Fibroblast of the aortic adventitia (primary cell): ENCODE measurements around the gene SCO1. TPM values are rescaled to one million over a fixed set of nuclear protein-coding genes. Genes with fewer than 3 reads are reported as not detected.
A peak's percentile ranks its signal among the peaks of the same experiment; 100 is the strongest.
"Not testable (repeated sequence)": the region's sequence is repeated elsewhere in the genome, so short reads cannot be mapped to it uniquely, and the experiment has no call there.

Experiments
- DNase-seq: peaks from one replicate; pipeline ENCODE4 v3.0.0-alpha.2; 2010; ENCODE audit warnings: low read depth
- H3K4me3 ChIP-seq: 2 replicates; pipeline ENCODE4 v1.5.1; 2011; ENCODE audit warnings: low read depth, mild to moderate bottlenecking, control low read depth, low read length, moderate library complexity
- total RNA-seq: library from RNA; depleted of rRNA; stranded (reverse); fragments of >200 nt; gene quantifications from 2 replicates; pipeline ENCODE4 v1.2.3, GENCODE V29; 2012; ENCODE audit warnings: low replicate concordance
- TF ChIP-seq, protein P1 (sequence below): IDR thresholded peaks from 2 replicates; pipeline ENCODE4 v1.5.1; 2011; ENCODE audit warnings: mild to moderate bottlenecking, low read length, control low read depth, inconsistent platforms; ENCODE audit not compliant: insufficient read depth

The SCO1 gene
- total RNA-seq, 1 donor: 22.1 TPM

DNA sequence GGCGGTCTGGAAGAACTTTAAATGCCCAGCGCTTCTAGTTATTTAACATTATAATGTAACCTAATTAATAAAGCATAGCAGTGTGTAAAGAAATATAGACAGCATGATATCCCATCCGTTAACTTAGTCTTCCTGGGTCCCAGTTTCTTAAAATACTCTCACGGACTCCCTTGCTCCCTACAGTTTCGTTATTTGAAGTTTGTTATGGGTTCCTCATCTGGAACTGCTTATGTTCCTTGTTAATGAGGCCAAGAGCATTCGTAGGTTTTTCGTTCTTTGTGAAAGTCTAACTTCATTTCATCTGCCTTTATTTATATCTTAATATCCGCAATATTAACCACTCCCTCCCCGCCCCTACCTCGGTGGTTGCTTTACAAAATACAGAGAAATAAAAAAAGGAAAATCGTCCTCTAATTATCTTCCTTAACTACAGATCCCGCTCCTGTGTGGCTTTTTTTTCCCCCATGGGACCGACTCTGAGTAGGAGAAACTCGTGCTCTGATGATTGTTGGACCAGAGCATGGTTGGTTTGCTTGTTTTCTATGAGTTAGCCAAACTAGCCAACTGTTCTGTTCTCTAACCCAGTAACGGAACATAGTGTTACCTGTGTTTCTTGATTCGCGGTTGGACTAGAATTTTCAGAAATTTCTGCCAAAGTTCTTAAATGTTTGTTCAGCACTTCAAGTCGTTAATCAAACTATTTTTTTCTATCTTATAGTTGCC lies 924 bp upstream of the SCO1 start:
- TF ChIP-seq, protein P1, sequence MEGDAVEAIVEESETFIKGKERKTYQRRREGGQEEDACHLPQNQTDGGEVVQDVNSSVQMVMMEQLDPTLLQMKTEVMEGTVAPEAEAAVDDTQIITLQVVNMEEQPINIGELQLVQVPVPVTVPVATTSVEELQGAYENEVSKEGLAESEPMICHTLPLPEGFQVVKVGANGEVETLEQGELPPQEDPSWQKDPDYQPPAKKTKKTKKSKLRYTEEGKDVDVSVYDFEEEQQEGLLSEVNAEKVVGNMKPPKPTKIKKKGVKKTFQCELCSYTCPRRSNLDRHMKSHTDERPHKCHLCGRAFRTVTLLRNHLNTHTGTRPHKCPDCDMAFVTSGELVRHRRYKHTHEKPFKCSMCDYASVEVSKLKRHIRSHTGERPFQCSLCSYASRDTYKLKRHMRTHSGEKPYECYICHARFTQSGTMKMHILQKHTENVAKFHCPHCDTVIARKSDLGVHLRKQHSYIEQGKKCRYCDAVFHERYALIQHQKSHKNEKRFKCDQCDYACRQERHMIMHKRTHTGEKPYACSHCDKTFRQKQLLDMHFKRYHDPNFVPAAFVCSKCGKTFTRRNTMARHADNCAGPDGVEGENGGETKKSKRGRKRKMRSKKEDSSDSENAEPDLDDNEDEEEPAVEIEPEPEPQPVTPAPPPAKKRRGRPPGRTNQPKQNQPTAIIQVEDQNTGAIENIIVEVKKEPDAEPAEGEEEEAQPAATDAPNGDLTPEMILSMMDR: no peak
- peak; percentile 46 for DNase-seq
- H3K4me3 ChIP-seq: peak overlapping the region; percentile 93

DNA sequence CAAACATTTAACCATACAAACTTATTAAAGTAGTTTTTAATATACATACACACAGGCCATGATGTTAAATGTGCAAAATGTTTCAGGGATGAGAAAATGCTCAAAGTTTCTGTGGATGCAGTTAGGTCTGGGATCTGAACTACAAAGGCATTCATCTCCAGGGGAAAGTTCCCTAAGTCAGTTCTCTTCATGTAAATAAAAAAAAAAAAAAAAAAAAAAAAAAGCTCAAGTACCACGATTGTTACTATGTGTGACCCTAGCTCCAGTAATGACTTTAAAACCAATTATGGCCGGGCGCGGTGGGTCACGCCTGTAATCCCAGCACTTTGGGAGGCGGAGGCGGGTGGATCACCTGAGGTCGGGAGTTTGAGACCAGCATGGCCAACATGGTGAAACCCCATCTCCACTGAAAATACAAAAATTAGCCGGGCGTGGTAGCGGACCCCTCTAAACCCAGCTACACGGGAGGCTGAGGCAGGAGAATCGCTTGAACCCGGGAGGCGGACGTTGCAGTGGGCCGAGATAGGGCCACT lies 1.4 kb downstream of the SCO1 start:
- H3K4me3 ChIP-seq: peak overlapping the region; percentile 93
- DNase-seq: not testable (repeated sequence)

DNA sequence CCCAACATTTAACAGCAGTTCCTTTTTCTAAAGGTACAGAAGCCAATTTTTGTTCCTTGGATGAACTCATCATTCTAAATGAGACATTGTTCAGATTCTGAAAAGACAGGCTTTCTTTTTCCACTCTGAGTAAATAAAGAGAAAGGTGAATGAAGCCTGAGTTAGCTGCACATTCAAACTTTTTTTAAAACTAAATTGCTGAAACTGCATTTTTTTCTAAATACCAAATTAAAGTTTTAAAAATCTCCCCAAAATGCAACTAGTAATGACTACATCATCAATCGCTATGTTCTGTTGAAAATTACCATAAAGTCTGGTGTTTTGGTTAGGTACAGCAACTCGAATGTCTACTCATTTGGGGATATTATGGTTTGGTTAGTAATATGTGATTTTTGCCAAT lies 9.8 kb downstream of the SCO1 start:
- DNase-seq: no peak
- TF ChIP-seq, protein P1: no peak
- no peak overlapping the region for H3K4me3 ChIP-seq

DNA sequence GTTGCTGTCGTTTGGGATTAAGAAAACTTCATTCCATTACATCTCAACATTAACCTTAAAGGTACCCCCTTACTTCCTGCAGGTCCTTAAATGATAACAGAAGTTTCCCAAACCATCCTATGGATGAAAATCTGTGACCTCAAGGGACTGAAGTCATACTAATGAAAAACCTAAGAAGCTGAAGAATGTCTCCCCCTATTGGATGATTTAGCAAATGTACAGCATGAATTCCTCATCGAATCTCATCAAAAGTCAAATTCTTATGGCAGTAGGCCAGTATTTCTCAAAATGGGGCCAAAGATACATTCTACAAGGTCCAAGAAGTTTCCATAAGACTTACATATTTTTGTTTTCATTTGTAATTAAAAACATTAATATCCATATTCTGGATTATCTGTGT lies 13.5 kb downstream of the SCO1 start:
- H3K4me3 ChIP-seq: no peak overlapping the region
- TF ChIP-seq, protein P1: peak; percentile 63
- DNase-seq: peak; percentile 75

DNA sequence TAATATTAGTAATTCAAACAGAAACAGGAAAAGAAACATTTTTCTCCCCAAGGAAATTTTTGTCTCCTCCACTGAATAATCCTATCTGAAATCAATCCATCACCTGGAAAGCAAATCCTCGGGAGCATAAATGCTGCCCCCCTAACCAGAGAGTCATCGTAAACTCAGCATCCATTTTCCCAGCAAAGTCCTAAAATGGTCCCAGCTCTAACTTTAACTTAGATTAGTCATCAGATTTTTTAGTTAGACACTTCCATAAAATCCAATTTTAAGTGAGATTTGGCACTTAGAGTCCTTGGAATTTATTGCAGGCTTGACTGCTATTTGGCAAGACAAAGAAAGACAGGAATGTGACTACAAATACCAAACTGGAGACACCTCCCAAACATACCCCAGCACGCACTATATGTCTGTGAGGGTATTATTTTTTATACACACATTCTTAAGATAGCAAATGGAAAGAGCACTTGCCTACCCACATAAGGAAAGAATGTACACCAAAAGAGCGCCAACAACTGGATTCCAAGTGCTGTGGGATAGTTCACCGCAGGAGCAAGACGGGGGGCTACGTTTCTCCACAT lies 15.4 kb downstream of the SCO1 start:
- peak; percentile 95 for DNase-seq
- TF ChIP-seq, protein P1: no peak
- H3K4me3 ChIP-seq: no peak overlapping the region

DNA sequence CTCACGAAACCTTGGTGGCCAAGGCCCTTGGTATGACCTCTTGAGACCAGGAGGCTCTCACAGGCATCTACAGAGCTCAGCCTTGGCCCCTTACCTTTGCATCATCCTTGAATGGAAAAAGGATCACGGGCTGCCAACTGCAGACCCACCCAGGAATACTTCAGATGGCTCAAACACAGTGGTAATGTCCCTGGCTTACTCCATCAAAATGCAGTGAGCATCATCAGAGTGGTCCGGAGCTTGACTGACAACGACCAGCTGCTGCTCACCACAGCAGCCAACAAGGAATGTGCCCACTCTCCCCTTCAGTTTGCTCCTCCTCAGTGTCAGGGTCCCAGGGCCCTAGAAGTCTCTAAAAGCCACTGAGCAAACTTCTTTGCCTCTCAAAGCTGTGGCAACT lies 22.6 kb downstream of the SCO1 start:
- no peak for DNase-seq
- H3K4me3 ChIP-seq: no peak overlapping the region
- TF ChIP-seq, protein P1: no peak

DNA sequence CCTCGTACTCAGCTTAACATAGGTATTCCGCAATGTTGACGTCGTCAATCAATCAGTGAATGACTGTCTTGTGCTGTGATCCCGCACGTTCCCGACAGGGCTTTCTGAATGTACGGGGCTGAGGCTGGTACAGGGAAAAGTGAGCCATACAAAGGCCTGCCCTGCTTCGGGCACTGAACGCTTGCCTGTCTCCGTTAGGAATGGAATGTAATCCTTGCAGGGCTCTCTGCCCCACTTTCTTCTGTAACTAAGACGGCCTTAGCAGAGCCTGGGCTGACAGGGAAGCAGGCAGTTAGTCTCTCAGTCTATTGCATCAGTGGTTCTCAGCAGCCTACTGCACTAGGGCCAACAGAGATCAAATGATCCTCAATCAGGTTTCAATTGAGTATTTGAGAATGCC lies 24.0 kb downstream of the SCO1 start:
- TF ChIP-seq, protein P1: no peak
- no peak for DNase-seq
- no peak overlapping the region for H3K4me3 ChIP-seq
